Amniotic stem cell (primary cell): ENCODE data around the gene STRIP2.
"Not testable (repeated sequence)": the region's sequence is repeated elsewhere in the genome, so short reads cannot be mapped to it uniquely, and the experiment has no call there.

ENCODE experiments used
- DNase-seq: peaks from one replicate; lab custom pipeline; 2025; lab: John Stamatoyannopoulos, UW

STRIP2 gene

GRCh38 chr7:129423700-129424410 lies 10.4 kb upstream of the STRIP2 start:
- DNase-seq = no peak

- DNase-seq = no peak
Measured at GRCh38 chr7:129426482-129426881, 7.8 kb upstream of the STRIP2 start.

DNA sequence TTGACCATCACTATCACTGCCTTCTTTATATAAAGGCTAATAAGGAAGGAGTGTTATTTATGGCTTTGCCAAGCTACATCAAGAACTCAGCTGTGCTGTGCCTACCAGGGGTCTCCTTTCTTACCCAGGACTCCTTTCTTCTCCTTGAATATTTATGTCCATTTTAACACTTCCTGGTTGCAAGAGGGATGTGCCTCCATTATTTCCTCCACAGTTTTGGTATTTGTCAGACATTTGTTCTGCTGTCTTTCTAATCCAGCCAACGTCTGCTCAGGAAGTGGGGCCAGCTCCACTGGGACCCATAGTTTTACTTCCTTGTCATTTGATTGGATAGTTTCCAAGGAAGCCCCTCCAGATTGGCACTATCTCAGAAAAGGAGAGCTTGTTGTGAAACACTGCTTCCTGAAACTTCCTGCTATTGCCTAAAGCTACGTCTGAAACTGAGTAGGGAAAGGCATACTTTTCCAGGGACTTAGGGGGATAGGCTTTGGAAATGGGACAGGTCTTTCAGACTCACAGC lies 6.6 kb upstream of the STRIP2 start:
- no peak for DNase-seq

GRCh38 chr7:129431911-129432643 lies 2.2 kb upstream of the STRIP2 start:
- no peak for DNase-seq

- no peak for DNase-seq
Measured at GRCh38 chr7:129434675-129435318, 565 bp downstream of the STRIP2 start.

DNA sequence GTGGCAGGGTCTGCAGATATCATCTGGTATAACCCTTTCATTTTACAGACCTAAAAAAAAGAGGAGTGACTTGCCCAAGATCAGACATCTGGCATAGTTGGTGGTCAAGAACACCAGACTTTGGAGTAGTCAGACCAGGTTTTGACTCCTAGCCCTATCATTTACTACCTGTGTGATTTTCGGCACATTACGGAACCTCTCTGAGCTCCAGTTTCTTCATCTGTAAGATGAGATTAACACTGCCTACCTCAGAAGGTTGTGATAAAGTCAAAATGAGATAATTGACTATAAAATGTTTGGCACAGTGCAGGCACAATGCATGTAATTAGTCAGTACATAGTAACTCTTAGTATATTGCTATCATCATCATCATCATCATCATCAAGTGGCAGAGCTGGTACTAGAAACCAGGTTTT lies 1.2 kb downstream of the STRIP2 start:
- DNase-seq = no peak

GRCh38 chr7:129436335-129436923 lies 2.2 kb downstream of the STRIP2 start:
- no peak for DNase-seq

- no peak for DNase-seq
Measured at GRCh38 chr7:129437190-129437589, 3.0 kb downstream of the STRIP2 start.

- DNase-seq = no peak
Measured at GRCh38 chr7:129438281-129438838, 4.1 kb downstream of the STRIP2 start.

DNA sequence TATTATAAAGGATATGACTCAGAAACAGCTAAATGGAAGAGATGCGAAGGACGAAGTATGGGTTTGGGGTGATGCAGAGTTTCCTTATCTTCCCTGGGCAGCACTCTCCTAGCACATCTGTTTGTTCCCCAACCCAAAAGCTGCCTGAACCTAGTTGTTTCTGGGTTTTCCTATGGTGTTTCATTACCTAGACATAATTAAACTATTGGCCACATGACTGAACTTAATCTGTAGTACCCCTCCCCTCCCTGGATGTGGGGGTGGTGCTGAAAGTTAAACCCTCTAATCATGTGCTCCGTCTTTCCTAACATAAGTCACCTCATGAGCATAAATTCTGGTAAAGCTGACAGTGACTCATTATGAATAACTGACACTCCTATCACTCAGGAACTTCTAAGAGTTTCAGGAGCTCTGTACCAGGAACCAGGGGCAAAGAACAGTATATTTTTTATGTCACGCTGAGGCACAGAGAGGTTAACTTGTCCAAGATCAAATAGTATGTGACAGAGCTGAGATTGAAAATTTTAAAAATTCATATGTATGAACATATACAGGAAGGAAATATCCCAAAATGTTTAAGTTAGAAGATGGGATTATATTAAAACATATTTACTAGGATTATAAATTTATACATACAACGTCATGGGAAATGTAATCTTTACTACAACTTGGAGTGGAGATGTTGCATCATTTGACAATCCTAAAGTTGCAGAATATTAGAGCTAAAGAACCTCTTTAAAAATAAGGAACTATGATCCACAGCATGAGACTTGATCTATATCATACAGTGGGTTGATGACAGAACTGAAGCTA lies 4.8 kb downstream of the STRIP2 start:
- DNase-seq = no peak

DNA sequence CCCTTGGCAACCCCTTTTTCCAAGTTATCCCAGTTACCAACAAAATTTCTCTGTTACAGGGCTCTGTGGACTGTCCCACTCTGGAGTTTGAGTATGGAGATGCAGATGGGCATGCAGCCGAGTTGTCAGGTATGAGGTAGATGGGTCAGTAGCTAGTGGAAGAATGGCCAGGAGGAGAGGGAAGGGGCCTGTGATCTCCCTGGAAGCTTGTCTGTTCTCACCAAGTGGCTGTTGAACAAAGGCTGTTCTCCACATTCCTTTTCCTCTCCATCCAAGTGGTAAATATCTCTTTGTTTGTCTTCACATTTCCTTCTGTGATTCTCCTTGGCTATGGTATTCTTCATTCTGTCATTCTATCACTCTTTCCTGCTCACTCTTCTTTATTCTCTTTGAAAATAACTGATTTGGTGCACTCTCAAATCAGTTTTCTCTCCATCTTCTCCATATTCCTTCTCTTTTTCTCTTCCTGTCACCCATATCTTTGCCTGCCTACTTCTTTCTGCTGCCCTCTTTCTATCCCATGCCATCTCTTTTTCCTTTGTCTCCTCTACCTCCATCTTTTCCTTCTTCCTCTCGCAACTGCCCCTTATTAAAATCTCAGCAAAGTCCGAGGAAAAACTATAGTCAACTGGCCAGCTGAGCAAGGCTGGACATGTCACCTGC lies 5.9 kb downstream of the STRIP2 start:
- DNase-seq = no peak

GRCh38 chr7:129443612-129444011 lies 9.4 kb downstream of the STRIP2 start:
- DNase-seq = no peak

DNA sequence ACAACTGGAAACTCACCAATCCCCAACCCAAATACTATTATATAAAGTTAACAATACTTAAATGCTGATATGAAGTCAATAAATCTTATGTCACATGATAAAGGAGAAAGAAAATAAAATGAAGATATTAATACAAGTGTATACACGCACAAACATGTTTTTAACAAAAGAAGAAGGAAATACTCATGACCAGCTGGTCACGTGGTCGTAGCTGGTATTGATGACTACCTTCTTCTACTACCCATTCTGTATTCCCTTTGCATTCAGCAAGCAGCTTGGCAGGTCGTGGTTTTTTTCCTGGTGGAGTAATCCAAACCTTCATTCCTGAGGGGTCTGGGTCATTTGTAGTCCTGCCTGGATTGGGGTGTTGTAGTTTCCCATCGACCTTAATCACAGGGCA lies 10.5 kb downstream of the STRIP2 start:
- DNase-seq = not testable (repeated sequence)

DNA sequence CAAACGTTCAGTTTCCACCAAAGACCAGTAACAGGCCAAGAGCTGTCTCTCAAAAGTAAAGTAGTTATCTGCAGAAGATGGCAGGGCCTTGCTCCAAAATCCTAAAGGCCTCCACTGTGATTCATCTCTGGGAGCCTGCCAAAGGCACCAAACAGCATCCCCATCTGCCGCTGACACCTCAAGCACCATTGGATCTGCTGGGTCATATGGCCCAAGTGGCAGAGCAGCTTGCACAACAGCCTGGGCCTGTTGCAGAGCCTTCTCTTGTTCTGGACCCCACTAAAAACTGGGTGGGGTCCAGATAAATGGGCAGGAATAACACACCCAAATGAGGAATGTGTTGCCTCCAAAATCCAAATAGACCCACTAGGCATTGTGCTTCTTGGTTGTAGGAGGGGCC lies 12.7 kb downstream of the STRIP2 start:
- DNase-seq = not testable (repeated sequence)

DNA sequence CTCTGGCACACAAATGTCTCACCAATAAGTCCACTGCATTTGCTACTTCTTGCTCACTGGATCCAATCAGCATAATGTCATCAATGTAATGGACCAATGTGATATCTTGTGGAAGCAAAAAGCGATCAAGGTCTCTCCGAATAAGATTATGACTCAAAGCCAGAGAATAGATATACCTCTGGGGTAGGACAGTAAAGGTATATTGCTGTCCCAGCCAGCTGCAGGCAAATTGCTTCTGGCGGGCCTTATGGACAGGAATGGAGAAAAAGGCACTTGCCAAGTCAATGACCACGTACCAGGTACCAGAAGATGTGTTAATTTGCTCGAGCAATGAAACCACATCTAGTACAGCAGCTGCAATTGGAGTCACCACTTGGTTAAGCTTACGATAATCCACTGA lies 13.2 kb downstream of the STRIP2 start:
- DNase-seq = not testable (repeated sequence)

GRCh38 chr7:129448608-129449007 lies 14.4 kb downstream of the STRIP2 start:
- not testable (repeated sequence) for DNase-seq

DNA sequence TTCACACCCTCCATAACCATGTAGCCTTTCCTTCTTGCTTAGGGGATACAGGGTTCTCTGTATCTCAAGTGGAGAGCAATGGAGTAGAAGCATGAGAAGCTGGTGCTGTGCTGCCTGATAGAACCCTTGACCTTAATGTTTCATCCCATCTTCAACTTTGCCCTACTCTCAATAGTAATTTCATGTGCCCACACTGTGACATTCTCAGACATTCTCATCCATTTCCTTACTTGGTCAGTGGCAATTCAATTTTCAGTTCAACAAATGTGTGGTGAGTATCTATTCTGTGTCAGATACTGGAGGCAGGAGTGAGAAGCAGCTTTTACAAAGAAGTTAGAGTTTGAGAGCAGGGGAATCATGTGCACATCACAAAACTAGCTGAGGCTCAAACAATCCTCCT lies 16.1 kb downstream of the STRIP2 start:
- no peak for DNase-seq

DNA sequence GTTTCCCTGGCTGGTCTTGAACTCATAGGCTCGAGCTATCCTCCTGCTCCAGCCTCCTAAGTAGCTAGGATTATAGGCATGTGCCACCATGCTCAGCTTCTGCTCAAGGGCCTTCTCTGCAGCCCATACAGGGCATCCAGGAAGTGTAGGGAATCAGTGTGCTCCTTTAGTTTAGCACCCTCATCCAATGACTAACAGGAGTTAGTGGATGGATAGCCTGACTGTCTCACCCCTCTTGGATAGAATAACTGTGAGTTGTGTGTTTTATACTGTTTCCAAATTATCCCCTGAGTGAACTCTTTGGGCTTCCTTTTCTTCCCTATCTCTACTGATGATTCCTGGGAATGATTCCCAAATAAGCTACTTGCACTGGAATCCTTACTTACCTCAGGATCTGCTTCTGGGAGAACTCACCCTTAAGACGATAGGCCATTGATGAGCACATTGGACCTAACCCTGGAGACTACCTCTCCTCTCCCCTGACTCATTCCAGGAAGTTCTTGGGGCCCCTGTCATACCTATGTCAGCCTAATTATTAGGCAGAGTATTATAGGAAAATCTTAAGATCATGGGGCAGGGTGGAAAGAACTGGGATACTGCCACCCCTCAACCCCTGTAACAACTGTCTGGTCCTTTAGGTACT lies 18.5 kb downstream of the STRIP2 start:
- DNase-seq = no peak

DNA sequence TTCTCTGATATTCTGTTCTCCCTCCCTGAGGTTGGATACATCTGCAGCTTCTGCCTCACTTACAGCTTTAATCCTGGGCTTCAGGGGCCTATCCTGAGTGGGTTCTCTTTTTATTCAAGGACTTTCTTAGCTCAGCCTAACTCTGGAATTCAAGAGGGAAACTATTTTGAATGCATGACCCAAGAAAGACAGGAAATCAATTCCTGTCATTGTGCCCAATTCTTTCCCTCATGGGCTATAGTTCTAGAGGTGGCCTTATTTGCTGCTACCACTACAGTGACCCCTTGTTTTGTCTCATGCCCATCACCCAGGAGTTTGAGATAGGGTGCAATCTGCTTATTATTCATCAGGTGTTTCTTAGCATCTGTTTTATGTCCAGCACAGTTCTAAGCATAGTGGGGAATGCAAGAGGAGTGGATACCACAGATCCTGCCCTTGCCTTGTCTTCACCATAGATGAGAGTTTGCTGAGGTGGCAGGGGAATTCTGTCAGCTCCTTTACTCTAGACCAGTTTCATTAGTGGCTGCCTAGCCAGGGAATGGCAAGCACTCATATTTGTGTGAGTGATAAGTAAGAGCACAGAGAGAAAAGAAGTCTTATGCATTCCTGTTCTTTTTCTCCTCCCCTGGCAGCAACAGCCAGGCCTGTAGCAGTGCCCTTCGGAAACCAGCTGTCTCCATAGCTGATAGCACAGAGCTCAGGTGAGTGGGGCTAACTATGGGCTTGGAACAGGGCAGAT lies 19.4 kb downstream of the STRIP2 start:
- DNase-seq = no peak

- no peak for DNase-seq
Measured at GRCh38 chr7:129454249-129454551, 20.0 kb downstream of the STRIP2 start.
